Mucosa of rectum (tissue), 2 donors: ENCODE measurements around the gene WDR86.

Experiments used
- H3K27ac ChIP-seq, 2 donors: one replicate each; pipeline ENCODE4 v1.7.0; 2013; ENCODE audit warnings: inconsistent platforms in 2 of 2, low read depth in 2 of 2, low read length in 2 of 2
- H3K27me3 ChIP-seq, 2 donors: one replicate each; pipeline ENCODE4 v1.7.0; 2013; ENCODE audit warnings: low read length in 2 of 2; ENCODE audit not compliant: control insufficient read depth in 2 of 2, insufficient read depth in 2 of 2
- H3K36me3 ChIP-seq, 2 donors: one replicate each; pipeline ENCODE4 v1.7.0; 2013; ENCODE audit warnings: low read length in 2 of 2; ENCODE audit not compliant: control insufficient read depth in 2 of 2, insufficient read depth in 2 of 2
- H3K4me1 ChIP-seq, 2 donors: one replicate each; pipeline ENCODE4 v1.7.0; 2013; ENCODE audit warnings: low read length in 2 of 2, mild to moderate bottlenecking in 1 of 2; ENCODE audit not compliant: control insufficient read depth in 2 of 2, insufficient read depth in 2 of 2
- H3K4me3 ChIP-seq, 2 donors: one replicate each; pipeline ENCODE4 v1.7.0; 2013; ENCODE audit warnings: low read length in 2 of 2
- H3K9ac ChIP-seq, 2 donors: one replicate each; pipeline ENCODE4 v1.7.0; 2013; ENCODE audit warnings: low read length in 2 of 2, low read depth in 1 of 2, mild to moderate bottlenecking in 1 of 2
- H3K9me3 ChIP-seq, 2 donors: one replicate each; pipeline ENCODE4 v1.7.0; 2013; ENCODE audit warnings: low read length in 2 of 2; ENCODE audit not compliant: control insufficient read depth in 2 of 2
- donor health status: healthy.
- donor health status: Normal muscosa, but diverticular disease.

The WDR86 gene

GRCh38 chr7:151408498-151408838 lies 1.4 kb downstream of the WDR86 start:
- H3K4me3 ChIP-seq = peak overlapping the region in 1 of 2 donors; percentile 11

GRCh38 chr7:151406886-151407583 lies 2.8 kb downstream of the WDR86 start:
- no peak overlapping the region for H3K9ac ChIP-seq
- H3K27ac ChIP-seq = no peak overlapping the region
- no peak overlapping the region for H3K4me3 ChIP-seq
- peaks cover 21 to 23% of the 10 kb centered on the region in 2 donors for H3K27me3 ChIP-seq
- H3K4me1 ChIP-seq = no peaks in the 10 kb centered on the region
- no peaks in the 10 kb centered on the region for H3K9me3 ChIP-seq
- no peaks in the 10 kb centered on the region for H3K36me3 ChIP-seq

More at GRCh38 chr7:151408498-151408838, 1.4 kb downstream of the WDR86 start:
- no peak overlapping the region for H3K9ac ChIP-seq
- peak overlapping the region in 1 of 2 donors; percentile 7 for H3K27ac ChIP-seq
- H3K36me3 ChIP-seq = no peaks in the 10 kb centered on the region
- H3K9me3 ChIP-seq = no peaks in the 10 kb centered on the region
- H3K4me1 ChIP-seq = no peaks in the 10 kb centered on the region
- peaks cover 23 to 24% of the 10 kb centered on the region in 2 donors for H3K27me3 ChIP-seq

GRCh38 chr7:151406051-151406875 lies 3.6 kb downstream of the WDR86 start:
- no peak overlapping the region for H3K4me3 ChIP-seq
- H3K4me1 ChIP-seq = no peaks in the 10 kb centered on the region
- H3K27me3 ChIP-seq = peaks cover 17% of the 10 kb centered on the region in 2 donors
- H3K9ac ChIP-seq = no peak overlapping the region
- no peaks in the 10 kb centered on the region for H3K9me3 ChIP-seq
- no peaks in the 10 kb centered on the region for H3K36me3 ChIP-seq
- no peak overlapping the region for H3K27ac ChIP-seq

- Histone ChIP-seq H3K9ac (no peak overlapping the region), H3K36me3 (no peaks in the 10 kb centered on the region), H3K4me1 (no peaks in the 10 kb centered on the region), H3K9me3 (no peaks in the 10 kb centered on the region), H3K27ac (no peak overlapping the region), H3K4me3 (no peak overlapping the region), H3K27me3 (peaks cover 10% of the 10 kb centered on the region in 2 donors)
These were observed 4.2 kb downstream of the WDR86 start for GRCh38 chr7:151405588-151405987.

GRCh38 chr7:151405056-151405455 lies 4.8 kb downstream of the WDR86 start:
- Histone ChIP-seq H3K9me3 (no peaks in the 10 kb centered on the region), H3K27ac (no peak overlapping the region), H3K9ac (no peak overlapping the region), H3K36me3 (no peaks in the 10 kb centered on the region), H3K4me1 (no peaks in the 10 kb centered on the region), H3K27me3 (peaks cover 6 to 9% of the 10 kb centered on the region in 2 donors), H3K4me3 (no peak overlapping the region)

GRCh38 chr7:151404216-151405011 lies 5.4 kb downstream of the WDR86 start:
- Histone ChIP-seq H3K4me1 (no peaks in the 10 kb centered on the region), H3K4me3 (no peak overlapping the region), H3K27me3 (peaks cover 6 to 9% of the 10 kb centered on the region in 2 donors), H3K9ac (no peak overlapping the region), H3K27ac (no peak overlapping the region), H3K9me3 (no peaks in the 10 kb centered on the region), H3K36me3 (no peaks in the 10 kb centered on the region)

- Histone ChIP-seq H3K4me3 (no peak overlapping the region), H3K36me3 (no peaks in the 10 kb centered on the region), H3K9ac (no peak overlapping the region), H3K4me1 (no peaks in the 10 kb centered on the region), H3K27ac (no peak overlapping the region), H3K27me3 (peaks cover 4 to 8% of the 10 kb centered on the region in 2 donors), H3K9me3 (no peaks in the 10 kb centered on the region)
These were observed 6.1 kb downstream of the WDR86 start for GRCh38 chr7:151403764-151404163.

- no peaks in the 10 kb centered on the region for H3K36me3 ChIP-seq
- H3K9ac ChIP-seq = no peak overlapping the region
- H3K4me3 ChIP-seq = no peak overlapping the region
- no peaks in the 10 kb centered on the region for H3K9me3 ChIP-seq
- peaks cover 0 to 2% of the 10 kb centered on the region in 2 donors for H3K27me3 ChIP-seq
- H3K4me1 ChIP-seq = no peaks in the 10 kb centered on the region
- H3K27ac ChIP-seq = no peak overlapping the region
These were observed 7.6 kb downstream of the WDR86 start for GRCh38 chr7:151402029-151402835.

GRCh38 chr7:151400626-151401315 lies 9.1 kb downstream of the WDR86 start:
- no peak overlapping the region for H3K9ac ChIP-seq
- no peak overlapping the region for H3K27ac ChIP-seq
- no peak overlapping the region for H3K4me3 ChIP-seq

More at GRCh38 chr7:151400626-151401315, 9.1 kb downstream of the WDR86 start:
- Histone ChIP-seq H3K36me3 (no peaks in the 10 kb centered on the region), H3K9me3 (no peaks in the 10 kb centered on the region), H3K4me1 (no peaks in the 10 kb centered on the region), H3K27me3 (peaks cover 0 to 2% of the 10 kb centered on the region in 2 donors)
